Gastrocnemius medialis (tissue), 4 donors: ENCODE data around the gene ARVCF. TPM values are rescaled to one million over a fixed set of nuclear protein-coding genes. Genes with fewer than 3 reads are reported as not detected.

ENCODE experiments used
- ATAC-seq, 2 donors: fragments of 150-250 bp; one replicate each; pipeline ENCODE4 v1.9.1; 2016
- DNase-seq, 2 donors: peaks; one replicate each; pipeline ENCODE4 v3.0.0-alpha.2; 2019
- H3K27ac ChIP-seq, 4 donors: fragments of 200-600 bp; sonication (generic); 1 replicate in 1 of 4; 2 replicates in 3 of 4; pipeline ENCODE4 v1.5.1; 2016 to 2018; ENCODE audit warnings: mild to moderate bottlenecking in 2 of 4, moderate library complexity in 1 of 4
- H3K27me3 ChIP-seq, 3 donors: fragments of 200-600 bp; sonication (generic) in 2 of 3; 1 replicate in 1 of 3; 2 replicates in 2 of 3; pipeline versions ENCODE4 v1.5.1 to v1.6.0; 2016 to 2019; ENCODE audit warnings: mild to moderate bottlenecking in 1 of 3, moderate library complexity in 1 of 3
- H3K36me3 ChIP-seq, 2 donors: fragments of 200-600 bp; sonication (generic) in 1 of 2; one replicate each; pipeline ENCODE4 v1.5.1; 2017 to 2018
- H3K4me1 ChIP-seq, 2 donors: fragments of 200-600 bp; sonication (generic) in 1 of 2; one replicate each; pipeline ENCODE4 v1.5.1; 2016 to 2017; ENCODE audit warnings: mild to moderate bottlenecking in 2 of 2
- H3K4me3 ChIP-seq, 4 donors: fragments of 200-600 bp; sonication (generic) in 3 of 4; 1 replicate in 1 of 4; 2 replicates in 3 of 4; pipeline ENCODE4 v1.5.1; 2016 to 2019; ENCODE audit warnings: mild to moderate bottlenecking in 2 of 4
- H3K9me3 ChIP-seq, 3 donors: fragments of 200-600 bp; sonication (generic) in 2 of 3; 1 replicate in 1 of 3; 2 replicates in 2 of 3; pipeline ENCODE4 v1.5.1; 2016 to 2019
- POLR2A ChIP-seq, 2 donors: fragments of 450-650 bp; IDR thresholded peaks; one replicate each; pipeline ENCODE4 v1.6.1; 2017; ENCODE audit warnings: antibody characterized with exemption in 2 of 2, mild to moderate bottlenecking in 2 of 2, moderate library complexity in 2 of 2
- in situ Hi-C, 4 donors: fragments of 200-750 bp; cut with MboI; loops; one replicate each; pipeline versions ENCODE4 v1.15.0 to v1.8.0; 2017; ENCODE audit warnings: low sequenced_read_pairs in 4 of 4
- intact Hi-C: fragments of 100-400 bp; cut with DNase I; formaldehyde crosslinking; loops from one replicate; pipeline ENCODE4 v1.15.1; 2023; ENCODE audit warnings: low total_unique reads
- total RNA-seq, 4 donors: library from RNA; depleted of rRNA; stranded (reverse); fragments of >200 nt; gene quantifications; one replicate each; pipeline versions ENCODE4 v1.1.0 to v1.2.3, GENCODE V29; 2016
- TF ChIP-seq, protein P1 (sequence below), 5 experiments: fragments of 450-650 bp in 3 of 5; fragments of 200-600 bp in 2 of 5; sonication (generic) in 2 of 5; IDR thresholded peaks in 4 of 5; conservative IDR thresholded peaks in 1 of 5; 1 replicate in 4 of 5; 2 replicates in 1 of 5; pipeline ENCODE4 v1.5.1; 2016 to 2019; ENCODE audit warnings: antibody characterized with exemption in 5 of 5, mild to moderate bottlenecking in 3 of 5, moderate library complexity in 3 of 5

The ARVCF gene
- total RNA-seq, 4 donors from 2014 or later, result 6.9 to 19.6 (median 18.0) TPM

DNA sequence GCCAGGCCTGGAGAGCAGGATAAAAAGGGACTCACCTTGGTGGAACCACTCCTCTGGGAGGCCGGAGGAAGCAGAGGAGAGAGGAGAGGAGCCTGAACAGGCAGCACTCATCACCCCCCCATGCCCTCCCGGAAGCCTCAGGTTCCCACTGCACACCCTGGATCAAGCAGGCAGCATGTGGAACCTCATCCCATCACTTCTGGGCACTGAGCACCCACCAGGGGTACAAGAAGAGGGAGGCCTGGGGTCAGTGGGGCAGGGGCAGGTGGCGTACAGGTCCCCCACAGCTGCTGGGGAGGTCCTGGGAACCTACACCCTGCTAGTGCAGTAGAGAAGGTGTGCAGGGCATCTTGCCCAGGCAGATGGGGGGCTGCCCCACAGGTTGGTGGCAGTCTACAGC is 40.0 kb downstream of the ARVCF start:
- intact Hi-C loops, result loop anchor here (10.0 kb wide), 1 partner anchor 108 kb away; the partner anchor contains the start of gene DGCR8

DNA sequence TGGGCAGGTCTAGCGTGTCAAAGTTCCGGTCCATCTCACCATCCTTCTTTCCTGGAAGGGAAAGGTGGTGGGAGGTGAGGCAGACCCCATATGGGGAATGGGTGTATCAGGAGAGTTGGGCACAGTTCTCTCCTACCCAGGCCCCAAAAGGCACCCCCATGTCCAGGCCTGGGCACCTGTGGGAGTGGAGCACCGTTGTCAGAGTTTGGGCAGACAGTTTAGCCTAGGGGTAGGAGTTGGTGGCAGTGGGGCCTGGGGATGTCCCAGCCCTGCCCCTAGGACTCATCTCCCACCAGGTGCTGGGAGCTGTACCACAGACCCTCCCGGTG is 41.0 kb downstream of the ARVCF start:
- DNase-seq (no peak), ATAC-seq (no peak)
- H3K27ac ChIP-seq, result no peak overlapping the region
- in situ Hi-C loops, result no loop called here
- peaks cover 0 to 11% of the 10 kb centered on the region in 2 donors for H3K4me1 ChIP-seq
- TF ChIP-seq, protein P1, sequence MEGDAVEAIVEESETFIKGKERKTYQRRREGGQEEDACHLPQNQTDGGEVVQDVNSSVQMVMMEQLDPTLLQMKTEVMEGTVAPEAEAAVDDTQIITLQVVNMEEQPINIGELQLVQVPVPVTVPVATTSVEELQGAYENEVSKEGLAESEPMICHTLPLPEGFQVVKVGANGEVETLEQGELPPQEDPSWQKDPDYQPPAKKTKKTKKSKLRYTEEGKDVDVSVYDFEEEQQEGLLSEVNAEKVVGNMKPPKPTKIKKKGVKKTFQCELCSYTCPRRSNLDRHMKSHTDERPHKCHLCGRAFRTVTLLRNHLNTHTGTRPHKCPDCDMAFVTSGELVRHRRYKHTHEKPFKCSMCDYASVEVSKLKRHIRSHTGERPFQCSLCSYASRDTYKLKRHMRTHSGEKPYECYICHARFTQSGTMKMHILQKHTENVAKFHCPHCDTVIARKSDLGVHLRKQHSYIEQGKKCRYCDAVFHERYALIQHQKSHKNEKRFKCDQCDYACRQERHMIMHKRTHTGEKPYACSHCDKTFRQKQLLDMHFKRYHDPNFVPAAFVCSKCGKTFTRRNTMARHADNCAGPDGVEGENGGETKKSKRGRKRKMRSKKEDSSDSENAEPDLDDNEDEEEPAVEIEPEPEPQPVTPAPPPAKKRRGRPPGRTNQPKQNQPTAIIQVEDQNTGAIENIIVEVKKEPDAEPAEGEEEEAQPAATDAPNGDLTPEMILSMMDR (IDR thresholded peaks at IDR 0.05 in 4 of 5, conservative IDR thresholded peaks at IDR 0.05 in 1 of 5), result no peak
- TF ChIP-seq POLR2A (IDR thresholded peaks at IDR 0.05), result no peak
- H3K9me3 ChIP-seq, result no peaks in the 10 kb centered on the region
- H3K27me3 ChIP-seq, result no peaks in the 10 kb centered on the region
- peaks cover 0 to 12% of the 10 kb centered on the region in 2 donors for H3K36me3 ChIP-seq
- intact Hi-C loops, result loop anchor here (10.0 kb wide), 1 partner anchor 109 kb away; the partner anchor contains the start of gene DGCR8
- no peak overlapping the region for H3K4me3 ChIP-seq

More for the DNA sequence above, 40.0 kb downstream of the ARVCF start:
- Histone ChIP-seq H3K9me3 (no peaks in the 10 kb centered on the region), H3K36me3 (peaks cover 0 to 12% of the 10 kb centered on the region in 2 donors), H3K4me1 (peaks cover 0 to 11% of the 10 kb centered on the region in 2 donors), H3K27ac (no peak overlapping the region), H3K27me3 (no peaks in the 10 kb centered on the region), H3K4me3 (no peak overlapping the region)
- in situ Hi-C loops, result no loop called here
- no peak for TF ChIP-seq POLR2A (IDR thresholded peaks at IDR 0.05)
- TF ChIP-seq, protein P1 (IDR thresholded peaks at IDR 0.05 in 4 of 5, conservative IDR thresholded peaks at IDR 0.05 in 1 of 5), result no peak
- no peak for DNase-seq
- no peak for ATAC-seq

GRCh38 chr22:19974935-19975706 is 41.5 kb downstream of the ARVCF start:
- H3K36me3 ChIP-seq, result peaks cover 0 to 12% of the 10 kb centered on the region in 2 donors
- DNase-seq (no peak), ATAC-seq (no peak)
- intact Hi-C loops, result loop anchor here (5.0 to 10.0 kb wide), 2 partner anchors 110 to 152 kb away; partner anchors contain the start of gene DGCR8
- TF ChIP-seq POLR2A (IDR thresholded peaks at IDR 0.05), result no peak
- TF ChIP-seq, protein P1 (IDR thresholded peaks at IDR 0.05 in 4 of 5, conservative IDR thresholded peaks at IDR 0.05 in 1 of 5), result no peak
- in situ Hi-C loops, result loop anchor here in 3 of 4 donors (5.0 kb wide), 1 partner anchor 37 kb away; no protein-coding TSS in a partner anchor
- H3K27ac ChIP-seq, result no peak overlapping the region
- peaks cover 0 to 11% of the 10 kb centered on the region in 2 donors for H3K4me1 ChIP-seq
- H3K9me3 ChIP-seq, result no peaks in the 10 kb centered on the region
- H3K4me3 ChIP-seq, result no peak overlapping the region
- no peaks in the 10 kb centered on the region for H3K27me3 ChIP-seq

DNA sequence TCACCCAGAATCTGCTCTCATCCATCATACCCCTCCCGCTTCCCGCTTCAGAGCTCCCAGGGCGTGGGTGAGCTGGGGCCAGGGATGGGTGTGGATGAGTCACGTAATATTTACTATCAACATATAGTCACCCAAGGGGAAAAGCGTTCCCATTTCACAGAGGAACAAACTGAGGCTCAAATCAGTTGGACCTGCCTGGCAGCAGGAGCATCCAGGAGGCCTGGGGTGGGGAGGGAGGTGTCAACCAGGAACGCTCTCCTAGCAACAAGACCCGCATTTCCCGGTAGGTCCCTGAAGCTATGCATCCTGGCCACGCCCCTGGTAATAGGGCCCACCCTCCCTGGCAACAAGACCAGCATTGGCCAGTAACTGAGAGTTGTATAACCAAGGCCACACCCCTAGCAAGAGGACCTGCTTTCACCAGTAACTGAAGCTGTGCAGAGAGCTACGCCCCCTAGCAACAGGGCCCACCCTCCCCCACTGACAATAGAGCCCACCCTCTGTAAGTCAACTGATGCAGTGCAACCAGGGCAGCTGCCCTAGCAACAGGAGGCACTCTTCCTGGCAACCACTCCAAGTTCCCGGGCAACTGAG is 42.3 kb downstream of the ARVCF start:
- no peak for DNase-seq
- TF ChIP-seq, protein P1 (IDR thresholded peaks at IDR 0.05 in 4 of 5, conservative IDR thresholded peaks at IDR 0.05 in 1 of 5), result no peak
- TF ChIP-seq POLR2A (IDR thresholded peaks at IDR 0.05), result no peak
- Histone ChIP-seq H3K4me3 (no peak overlapping the region), H3K27me3 (no peaks in the 10 kb centered on the region), H3K27ac (no peak overlapping the region), H3K9me3 (no peaks in the 10 kb centered on the region), H3K4me1 (peaks cover 0 to 11% of the 10 kb centered on the region in 2 donors), H3K36me3 (peaks cover 0 to 11% of the 10 kb centered on the region in 2 donors)
- intact Hi-C loops (loop anchor here (5.0 to 10.0 kb wide), 2 partner anchors 110 to 153 kb away; partner anchors contain the start of gene DGCR8), in situ Hi-C loops (loop anchor here in 3 of 4 donors (5.0 kb wide), 1 partner anchor 38 kb away; no protein-coding TSS in a partner anchor)
- ATAC-seq, result no peak
